Middle frontal gyrus (tissue), 1 donor: ENCODE measurements around the gene IGSF21.

Source experiments
- DNase-seq: peaks from one replicate; pipeline ENCODE4 v3.0.0-alpha.2; 2015; ENCODE audit warnings: low spot score; ENCODE audit errors: extremely low spot score

IGSF21 gene

GRCh38 chr1:18323259-18323658 lies 215.7 kb downstream of the IGSF21 start:
- DNase-seq: no peak

GRCh38 chr1:18324246-18324645 lies 216.6 kb downstream of the IGSF21 start:
- DNase-seq: no peak

- no peak for DNase-seq
These were observed 217.5 kb downstream of the IGSF21 start for GRCh38 chr1:18325136-18325535.

GRCh38 chr1:18326211-18326897 lies 218.8 kb downstream of the IGSF21 start:
- peak; percentile 33 for DNase-seq

GRCh38 chr1:18327650-18328049 lies 220.1 kb downstream of the IGSF21 start:
- DNase-seq: no peak

GRCh38 chr1:18328803-18329202 lies 221.2 kb downstream of the IGSF21 start:
- DNase-seq: no peak

GRCh38 chr1:18329469-18330253 lies 222.1 kb downstream of the IGSF21 start:
- DNase-seq: no peak

- DNase-seq: no peak
These were observed 225.0 kb downstream of the IGSF21 start for GRCh38 chr1:18332576-18332975.

- no peak for DNase-seq
These were observed 225.6 kb downstream of the IGSF21 start for GRCh38 chr1:18333220-18333619.

- DNase-seq: no peak
These were observed 229.2 kb downstream of the IGSF21 start for GRCh38 chr1:18336801-18337200.

GRCh38 chr1:18337757-18338156 lies 230.2 kb downstream of the IGSF21 start:
- no peak for DNase-seq

- no peak for DNase-seq
These were observed 231.6 kb downstream of the IGSF21 start for GRCh38 chr1:18339161-18339560.

GRCh38 chr1:18340158-18340764 lies 232.7 kb downstream of the IGSF21 start:
- no peak for DNase-seq

GRCh38 chr1:18340787-18341186 lies 233.2 kb downstream of the IGSF21 start:
- DNase-seq: no peak

GRCh38 chr1:18341291-18342069 lies 233.9 kb downstream of the IGSF21 start:
- DNase-seq: no peak

GRCh38 chr1:18342744-18343143 lies 235.1 kb downstream of the IGSF21 start:
- DNase-seq: no peak

GRCh38 chr1:18343581-18343980 lies 236.0 kb downstream of the IGSF21 start:
- DNase-seq: no peak

- no peak for DNase-seq
These were observed 237.2 kb downstream of the IGSF21 start for GRCh38 chr1:18344755-18345154.

GRCh38 chr1:18347559-18347958 lies 240.0 kb downstream of the IGSF21 start:
- DNase-seq: no peak

- no peak for DNase-seq
These were observed 240.8 kb downstream of the IGSF21 start for GRCh38 chr1:18348354-18348753.

GRCh38 chr1:18350747-18351146 lies 243.1 kb downstream of the IGSF21 start:
- no peak for DNase-seq

GRCh38 chr1:18351735-18352134 lies 244.1 kb downstream of the IGSF21 start:
- DNase-seq: no peak
